ENCODE data around the gene PSMB5.

DNA sequence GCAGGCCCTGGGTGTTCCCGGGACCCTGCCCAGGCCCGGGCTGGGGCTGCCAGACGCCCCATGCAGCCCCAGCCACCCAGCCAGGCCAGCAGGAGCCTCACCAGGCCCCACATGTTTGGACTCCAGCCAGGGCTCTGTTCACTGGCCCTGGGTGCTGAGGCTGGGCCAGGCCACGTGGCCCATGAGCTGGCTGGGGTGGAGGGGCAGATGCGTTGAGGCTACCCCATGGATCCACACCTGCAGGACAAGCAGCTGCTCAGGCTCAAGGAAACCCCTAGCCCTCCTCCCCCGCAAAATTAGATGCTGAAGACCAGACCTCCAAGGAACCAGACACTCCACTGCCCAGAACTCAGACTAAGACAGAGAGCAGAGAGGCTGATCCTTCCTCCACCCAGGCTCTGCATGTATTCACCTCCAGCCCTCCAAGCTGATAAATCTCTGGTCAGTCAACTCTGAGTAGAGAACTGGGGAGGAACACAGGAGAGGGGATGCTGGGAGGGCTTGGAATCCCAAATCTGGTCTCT lies 21.0 kb upstream of the PSMB5 start:
- TF ChIP-seq, protein P1, sequence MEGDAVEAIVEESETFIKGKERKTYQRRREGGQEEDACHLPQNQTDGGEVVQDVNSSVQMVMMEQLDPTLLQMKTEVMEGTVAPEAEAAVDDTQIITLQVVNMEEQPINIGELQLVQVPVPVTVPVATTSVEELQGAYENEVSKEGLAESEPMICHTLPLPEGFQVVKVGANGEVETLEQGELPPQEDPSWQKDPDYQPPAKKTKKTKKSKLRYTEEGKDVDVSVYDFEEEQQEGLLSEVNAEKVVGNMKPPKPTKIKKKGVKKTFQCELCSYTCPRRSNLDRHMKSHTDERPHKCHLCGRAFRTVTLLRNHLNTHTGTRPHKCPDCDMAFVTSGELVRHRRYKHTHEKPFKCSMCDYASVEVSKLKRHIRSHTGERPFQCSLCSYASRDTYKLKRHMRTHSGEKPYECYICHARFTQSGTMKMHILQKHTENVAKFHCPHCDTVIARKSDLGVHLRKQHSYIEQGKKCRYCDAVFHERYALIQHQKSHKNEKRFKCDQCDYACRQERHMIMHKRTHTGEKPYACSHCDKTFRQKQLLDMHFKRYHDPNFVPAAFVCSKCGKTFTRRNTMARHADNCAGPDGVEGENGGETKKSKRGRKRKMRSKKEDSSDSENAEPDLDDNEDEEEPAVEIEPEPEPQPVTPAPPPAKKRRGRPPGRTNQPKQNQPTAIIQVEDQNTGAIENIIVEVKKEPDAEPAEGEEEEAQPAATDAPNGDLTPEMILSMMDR (IDR thresholded peaks at IDR 0.05), result no peak
- TF ChIP-seq POLR2AphosphoS5 (IDR thresholded peaks at IDR 0.05), result no peak
